ENCODE results near the gene PCP4.

PCP4 gene

DNA sequence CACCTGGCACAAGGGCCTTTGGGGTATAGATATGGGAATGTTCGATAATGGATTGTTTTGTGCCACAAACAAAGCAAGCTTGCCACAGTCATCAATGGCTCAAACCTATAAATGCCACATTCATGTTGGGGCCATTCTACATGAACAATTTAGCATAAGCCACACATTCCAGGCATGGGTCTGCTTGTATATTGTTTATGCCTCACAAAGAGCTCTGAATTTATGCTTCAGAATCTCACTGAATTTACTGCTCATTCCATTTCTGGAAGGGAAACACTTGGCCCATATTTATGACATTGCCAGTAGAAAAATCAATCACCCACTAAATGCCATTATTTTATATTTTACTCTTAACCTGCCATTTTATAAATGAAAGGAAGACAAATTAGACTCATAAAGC lies 6.4 kb downstream of the PCP4 start:
- Histone ChIP-seq H3K4me2 (ENCODE audit: low read length) (no peak overlapping the region), H2AFZ (no peak overlapping the region)

DNA sequence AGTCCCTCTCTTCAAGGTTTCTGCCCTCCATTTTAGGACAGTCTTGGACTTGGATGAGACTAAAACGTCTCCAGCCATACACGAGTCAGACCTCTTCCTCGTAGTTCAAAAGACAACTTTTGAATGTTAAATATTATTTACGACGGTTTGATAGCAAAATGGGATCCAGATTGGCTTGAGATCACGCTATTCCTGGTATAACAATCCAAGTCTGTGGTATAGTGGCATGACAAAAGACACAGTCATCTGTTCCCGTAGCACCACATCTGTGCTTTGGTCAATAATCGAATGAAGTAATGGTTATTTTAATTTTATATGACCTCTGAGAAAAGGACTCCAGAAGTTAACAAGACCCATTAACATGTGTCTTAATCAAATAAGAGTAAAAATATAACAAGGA lies 7.0 kb downstream of the PCP4 start:
- Histone ChIP-seq H3K4me3 (ENCODE audit: low read depth, low read length) (no peak overlapping the region), H3K9me3 (ENCODE audit: control insufficient read depth, low read length) (no peaks in the 10 kb centered on the region), H3K27me3 (ENCODE audit: control insufficient read depth, insufficient read depth, low read length) (no peaks in the 10 kb centered on the region), H3K4me1 (no peaks in the 10 kb centered on the region), H3K36me3 (ENCODE audit: control insufficient read depth, insufficient read depth, low read length) (no peaks in the 10 kb centered on the region), H3K9ac (no peak overlapping the region), H3K27ac (no peak overlapping the region), H3K4me2 (ENCODE audit: low read length) (no peak overlapping the region), H2AFZ (no peak overlapping the region), H3K79me2 (no peaks in the 10 kb centered on the region)
- TF ChIP-seq CTCF (IDR thresholded peaks at IDR 0.05) = no peak

More for the DNA sequence above, 6.4 kb downstream of the PCP4 start:
- no peaks in the 10 kb centered on the region for H3K36me3 ChIP-seq (ENCODE audit: control insufficient read depth, insufficient read depth, low read length)
- no peak overlapping the region for H3K4me3 ChIP-seq (ENCODE audit: low read depth, low read length)
- no peaks in the 10 kb centered on the region for H3K4me1 ChIP-seq
- H3K9ac ChIP-seq = no peak overlapping the region
- TF ChIP-seq CTCF (IDR thresholded peaks at IDR 0.05) = no peak
- no peaks in the 10 kb centered on the region for H3K79me2 ChIP-seq
- no peaks in the 10 kb centered on the region for H3K27me3 ChIP-seq (ENCODE audit: control insufficient read depth, insufficient read depth, low read length)
- H3K9me3 ChIP-seq (ENCODE audit: control insufficient read depth, low read length) = no peaks in the 10 kb centered on the region
- H3K27ac ChIP-seq = no peak overlapping the region

DNA sequence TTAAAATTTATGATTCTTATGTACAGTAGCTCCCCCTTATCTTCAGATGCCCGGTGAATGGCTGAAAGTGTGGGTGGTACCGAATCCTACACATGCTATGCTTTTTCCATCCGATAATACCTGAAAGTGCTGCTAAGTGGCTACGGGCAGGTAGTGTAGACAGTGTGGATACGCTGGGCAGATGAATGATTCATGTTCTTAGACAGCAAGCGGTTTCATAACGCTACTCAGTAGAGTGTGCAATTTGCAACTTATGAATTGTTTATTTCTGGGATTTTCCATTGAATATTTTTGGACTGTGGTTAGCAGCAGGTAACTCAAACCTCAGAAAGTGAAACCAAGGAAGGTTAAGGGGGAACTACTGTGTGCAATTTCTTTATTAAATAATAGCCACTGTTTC lies 7.5 kb downstream of the PCP4 start:
- no peak for TF ChIP-seq CTCF (IDR thresholded peaks at IDR 0.05)
- H3K9ac ChIP-seq = no peak overlapping the region
- no peak overlapping the region for H3K4me3 ChIP-seq (ENCODE audit: low read depth, low read length)
- H3K4me1 ChIP-seq = no peaks in the 10 kb centered on the region
- H3K27me3 ChIP-seq (ENCODE audit: control insufficient read depth, insufficient read depth, low read length) = no peaks in the 10 kb centered on the region
- H2AFZ ChIP-seq = no peak overlapping the region
- no peaks in the 10 kb centered on the region for H3K79me2 ChIP-seq
- no peaks in the 10 kb centered on the region for H3K36me3 ChIP-seq (ENCODE audit: control insufficient read depth, insufficient read depth, low read length)
- no peak overlapping the region for H3K4me2 ChIP-seq (ENCODE audit: low read length)
- no peaks in the 10 kb centered on the region for H3K9me3 ChIP-seq (ENCODE audit: control insufficient read depth, low read length)
- H3K27ac ChIP-seq = no peak overlapping the region

DNA sequence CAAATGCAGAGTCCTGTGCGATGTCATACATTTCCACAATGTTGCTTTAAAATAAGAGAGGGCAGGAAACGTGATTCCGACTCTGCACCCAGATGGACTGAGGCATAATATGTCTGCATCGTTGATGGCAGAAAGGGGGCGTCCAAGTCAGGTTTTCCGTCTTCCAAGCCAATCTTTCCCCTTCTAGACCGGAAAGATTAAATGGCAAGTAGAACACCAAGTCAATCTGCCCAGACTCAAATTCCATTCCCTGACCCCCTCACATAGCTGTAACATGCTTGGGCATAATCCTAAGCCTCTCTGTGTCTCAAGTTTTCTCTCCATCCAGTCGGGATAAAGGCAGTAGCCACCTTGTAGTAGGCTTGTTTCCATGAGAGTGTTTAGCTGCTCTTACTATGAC lies 14.4 kb downstream of the PCP4 start:
- Histone ChIP-seq H3K9me3 (ENCODE audit: control insufficient read depth, low read length) (no peaks in the 10 kb centered on the region), H3K79me2 (no peaks in the 10 kb centered on the region), H3K4me2 (ENCODE audit: low read length) (no peak overlapping the region), H3K27ac (no peak overlapping the region), H3K36me3 (ENCODE audit: control insufficient read depth, insufficient read depth, low read length) (no peaks in the 10 kb centered on the region), H2AFZ (no peak overlapping the region), H3K9ac (no peak overlapping the region), H3K4me3 (ENCODE audit: low read depth, low read length) (no peak overlapping the region), H3K27me3 (ENCODE audit: control insufficient read depth, insufficient read depth, low read length) (no peaks in the 10 kb centered on the region), H3K4me1 (no peaks in the 10 kb centered on the region)
- TF ChIP-seq CTCF (IDR thresholded peaks at IDR 0.05) = no peak

DNA sequence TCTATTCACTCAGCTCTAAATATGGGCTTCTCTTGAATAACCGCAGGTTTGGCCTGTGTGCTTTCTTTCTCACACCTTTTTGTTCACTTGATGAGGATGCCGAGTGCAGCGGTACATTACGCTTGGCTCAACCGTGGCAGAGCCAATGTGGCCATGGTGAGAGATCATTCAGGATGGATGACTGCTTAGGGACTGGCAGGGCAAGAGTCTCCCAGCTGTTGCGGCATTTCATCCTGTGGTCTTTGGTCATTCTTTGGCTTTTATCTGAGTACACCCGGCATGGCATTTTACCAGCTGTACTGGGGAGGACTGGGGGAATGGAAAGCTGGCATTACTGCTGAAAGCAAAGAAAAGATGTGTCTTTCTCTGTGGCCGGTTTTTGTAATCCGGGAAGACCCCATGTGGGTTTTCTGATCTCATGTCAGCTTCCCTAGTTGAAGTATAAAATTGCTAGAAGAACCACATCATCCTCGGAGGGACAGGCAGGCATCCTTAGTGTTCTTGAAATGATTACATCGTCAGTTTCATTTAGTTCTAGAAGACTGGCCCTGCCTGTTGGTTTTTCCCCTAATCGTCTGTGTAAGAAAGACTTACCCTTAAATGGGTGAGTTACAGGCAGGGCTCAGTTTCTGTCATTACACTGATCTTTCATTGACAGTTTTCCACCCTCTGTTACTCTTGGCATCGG lies 15.1 kb downstream of the PCP4 start:
- H3K4me1 ChIP-seq = no peaks in the 10 kb centered on the region
- H3K4me2 ChIP-seq (ENCODE audit: low read length) = no peak overlapping the region
- no peaks in the 10 kb centered on the region for H3K36me3 ChIP-seq (ENCODE audit: control insufficient read depth, insufficient read depth, low read length)
- no peak overlapping the region for H2AFZ ChIP-seq
- TF ChIP-seq CTCF (IDR thresholded peaks at IDR 0.05) = no peak
- H3K9me3 ChIP-seq (ENCODE audit: control insufficient read depth, low read length) = no peaks in the 10 kb centered on the region
- H3K27me3 ChIP-seq (ENCODE audit: control insufficient read depth, insufficient read depth, low read length) = no peaks in the 10 kb centered on the region
- no peak overlapping the region for H3K9ac ChIP-seq
- H3K79me2 ChIP-seq = no peaks in the 10 kb centered on the region
- H3K27ac ChIP-seq = no peak overlapping the region
- no peak overlapping the region for H3K4me3 ChIP-seq (ENCODE audit: low read depth, low read length)
